ENCODE results near the gene ADK.

ADK gene

GRCh38 chr10:74361678-74362077 is 210.7 kb downstream of the ADK start:
- DNase-seq (ENCODE audit: low read depth) = no peak

DNA sequence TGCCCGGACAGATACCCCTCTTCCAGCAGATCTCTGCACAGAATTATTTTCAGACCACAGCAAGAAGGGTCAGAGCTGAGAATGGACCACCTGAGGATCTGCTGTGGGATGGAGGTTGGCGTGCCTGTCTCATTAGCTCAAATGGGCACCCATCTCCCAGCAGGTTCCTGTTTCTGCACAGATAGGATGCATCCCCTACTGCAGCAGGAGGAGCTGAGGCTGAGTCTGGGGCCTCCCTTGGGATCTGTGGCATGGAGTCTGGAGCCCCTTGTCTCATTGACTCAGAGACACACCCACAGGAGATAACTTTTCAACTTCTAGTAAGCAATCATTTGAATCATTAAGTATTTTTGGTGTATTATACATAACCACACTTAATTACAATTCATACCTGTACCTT is 212.7 kb downstream of the ADK start:
- DNase-seq (ENCODE audit: low read depth) = no peak

GRCh38 chr10:74365109-74365508 is 214.1 kb downstream of the ADK start:
- DNase-seq (ENCODE audit: low read depth) = no peak

- peak; percentile 53 for DNase-seq (ENCODE audit: low read depth)
Observed at GRCh38 chr10:74371696-74372095, 220.7 kb downstream of the ADK start.

- no peak for DNase-seq (ENCODE audit: low read depth)
Observed at GRCh38 chr10:74373059-74373458, 222.0 kb downstream of the ADK start.

GRCh38 chr10:74377476-74377875 is 226.5 kb downstream of the ADK start:
- DNase-seq (ENCODE audit: low read depth) = no peak

DNA sequence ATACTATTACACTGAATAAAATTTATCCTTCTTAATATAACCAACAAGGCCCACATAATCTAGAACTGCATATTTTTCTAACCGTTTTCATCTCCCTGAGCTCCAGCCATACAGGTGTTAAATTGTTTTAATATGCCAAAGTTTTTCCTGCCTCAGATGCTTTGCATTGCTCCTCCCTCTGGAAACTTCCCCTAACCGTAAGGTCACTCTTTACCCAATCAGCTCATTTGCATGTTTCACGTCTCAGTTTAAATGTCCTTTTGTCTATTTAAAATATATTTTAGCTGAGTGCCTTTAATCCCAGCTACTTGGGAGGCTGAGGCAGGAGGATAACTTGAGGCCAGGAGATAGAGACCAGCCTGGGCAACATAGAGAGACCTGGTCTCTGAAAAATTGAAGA is 228.5 kb downstream of the ADK start:
- DNase-seq (ENCODE audit: low read depth) = no peak

DNA sequence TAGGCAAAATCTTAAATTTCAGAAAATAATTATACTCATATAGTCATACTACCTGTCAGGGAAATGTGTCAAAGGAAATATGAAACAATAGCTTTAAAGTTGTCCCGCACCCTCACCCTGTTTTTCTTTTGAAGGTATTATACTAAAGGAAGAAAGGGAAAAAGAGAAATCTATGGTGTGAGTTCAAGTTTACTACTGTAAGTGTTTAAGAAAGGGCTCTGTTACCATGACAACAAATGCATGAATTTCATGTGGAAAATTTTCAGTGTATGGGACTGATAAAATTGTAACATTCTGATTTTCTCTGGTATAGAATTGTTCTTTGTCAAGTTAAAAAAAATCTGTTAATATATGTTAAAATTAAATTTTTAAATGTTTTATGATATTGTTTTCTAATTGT is 229.8 kb downstream of the ADK start:
- no peak for DNase-seq (ENCODE audit: low read depth)

- no peak for DNase-seq (ENCODE audit: low read depth)
Observed at GRCh38 chr10:74381291-74381853, 230.4 kb downstream of the ADK start.

GRCh38 chr10:74382663-74383062 is 231.6 kb downstream of the ADK start:
- no peak for DNase-seq (ENCODE audit: low read depth)

DNA sequence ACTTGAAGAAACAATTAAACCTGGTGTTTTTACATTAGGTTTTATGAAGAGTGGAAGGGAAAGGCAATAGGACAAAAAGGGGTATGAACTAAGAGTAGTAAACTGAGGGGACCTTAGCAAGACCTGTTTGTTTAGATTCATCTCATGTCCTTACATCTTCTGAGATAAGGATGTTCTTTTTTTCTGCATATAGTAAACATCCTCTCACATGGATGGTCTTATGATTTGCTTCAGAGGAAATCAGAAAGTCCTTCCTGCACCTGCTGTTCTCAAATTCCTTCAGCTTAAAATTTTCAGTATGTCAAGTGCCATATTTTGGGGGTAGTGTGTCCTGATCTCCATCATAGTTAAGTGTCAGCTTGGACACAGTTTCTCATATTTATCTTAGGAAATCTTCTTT is 232.6 kb downstream of the ADK start:
- no peak for DNase-seq (ENCODE audit: low read depth)

- no peak for DNase-seq (ENCODE audit: low read depth)
Observed at GRCh38 chr10:74384615-74385183, 233.7 kb downstream of the ADK start.

DNA sequence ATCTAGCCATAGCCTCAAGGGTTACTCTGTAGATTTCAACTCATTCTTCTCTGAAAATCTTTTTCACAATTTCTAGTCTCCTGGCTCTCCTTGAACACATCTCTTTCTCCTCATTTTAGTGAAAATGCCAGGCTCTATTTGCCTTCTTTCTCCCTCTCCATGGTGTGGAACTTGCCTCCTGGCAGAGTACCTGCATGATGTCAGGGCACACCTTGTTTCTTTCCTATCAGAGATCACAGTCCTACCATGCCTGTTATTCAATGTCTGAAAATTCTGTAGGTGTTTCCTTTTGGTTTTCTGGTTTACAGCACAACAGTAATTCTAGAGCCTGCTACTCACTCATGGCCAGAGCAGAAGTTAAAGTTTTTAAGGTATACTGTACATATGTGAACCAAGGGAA is 237.8 kb downstream of the ADK start:
- no peak for DNase-seq (ENCODE audit: low read depth)

DNA sequence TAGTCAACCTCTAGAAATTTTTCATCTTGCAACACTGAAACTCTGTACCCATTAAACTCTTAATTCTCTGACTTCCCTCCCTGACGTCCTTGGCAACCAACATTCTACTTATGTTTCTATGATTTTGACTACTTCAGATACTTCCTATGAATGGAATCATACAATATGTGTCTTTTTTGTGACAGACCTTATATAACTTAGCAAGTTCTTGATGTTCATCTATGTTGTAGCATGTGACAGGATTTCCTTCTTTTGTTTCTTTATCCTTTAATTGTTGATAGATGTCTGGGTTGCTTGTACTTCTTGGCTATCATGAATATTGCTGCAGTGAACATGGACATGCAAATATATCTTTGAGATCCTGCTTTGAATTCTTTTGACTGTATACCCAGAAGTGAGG is 240.8 kb downstream of the ADK start:
- DNase-seq (ENCODE audit: low read depth) = no peak

DNA sequence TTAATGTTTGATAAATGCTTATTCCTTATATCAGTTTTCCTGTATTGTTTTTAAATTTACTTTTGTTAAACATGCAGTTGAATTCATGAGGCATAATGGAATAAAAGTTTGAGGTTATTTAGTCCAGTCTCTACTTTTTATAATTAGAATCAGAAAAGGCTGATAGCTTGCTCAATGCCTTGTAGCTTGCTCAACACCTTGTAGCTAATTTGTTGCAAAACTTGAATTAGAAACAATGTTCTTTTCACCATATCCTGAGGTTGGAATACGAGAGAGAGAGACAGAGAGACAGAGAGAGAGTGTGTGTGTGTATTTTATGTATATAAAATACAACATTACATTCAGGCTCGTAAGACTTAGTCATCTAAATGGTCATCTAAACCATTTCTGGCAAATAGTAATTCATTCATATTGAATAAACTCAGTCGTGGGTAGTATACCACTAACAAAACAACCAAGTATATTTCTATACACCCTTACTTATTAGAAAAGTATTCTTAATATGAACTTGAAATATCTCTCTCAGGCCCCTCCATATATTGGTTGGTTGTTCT is 243.5 kb downstream of the ADK start:
- DNase-seq (ENCODE audit: low read depth) = no peak

DNA sequence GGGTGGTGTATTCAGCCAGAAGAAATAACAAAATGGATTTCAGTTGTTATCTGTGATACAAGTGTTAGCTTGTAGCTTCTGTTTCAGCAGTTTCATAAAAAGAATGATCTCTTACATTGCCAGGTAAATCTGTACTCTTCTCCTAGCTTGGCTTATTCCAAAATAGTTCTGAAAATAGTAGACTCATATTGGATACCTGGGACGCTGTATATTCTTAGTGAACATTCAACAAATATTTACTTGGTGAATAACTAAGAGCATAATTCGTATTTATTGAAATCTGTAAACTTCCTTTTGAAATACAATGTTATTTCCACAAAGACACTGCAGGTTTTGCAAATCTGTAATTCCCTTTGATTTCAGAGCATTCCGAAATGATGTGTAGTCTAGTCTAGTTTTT is 249.2 kb downstream of the ADK start:
- no peak for DNase-seq (ENCODE audit: low read depth)

DNA sequence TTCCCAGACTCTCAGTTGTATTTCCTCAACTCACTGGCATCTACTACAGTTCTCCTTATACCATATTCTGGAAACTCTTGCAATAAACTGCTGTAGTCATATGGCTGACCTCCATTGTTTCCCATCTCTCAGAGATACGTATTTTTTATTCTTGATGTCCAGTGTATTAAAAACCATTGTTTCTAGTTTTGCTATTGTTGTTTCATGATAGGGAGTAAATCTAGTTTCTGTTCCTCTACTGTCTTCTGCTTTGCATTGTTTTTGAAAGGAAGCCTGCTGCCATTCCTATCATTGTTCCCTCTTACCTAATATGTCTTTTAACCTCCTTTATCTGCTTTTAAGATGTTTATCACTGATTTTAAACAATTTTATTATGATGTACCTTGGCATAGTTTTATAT is 255.0 kb downstream of the ADK start:
- DNase-seq (ENCODE audit: low read depth) = no peak

DNA sequence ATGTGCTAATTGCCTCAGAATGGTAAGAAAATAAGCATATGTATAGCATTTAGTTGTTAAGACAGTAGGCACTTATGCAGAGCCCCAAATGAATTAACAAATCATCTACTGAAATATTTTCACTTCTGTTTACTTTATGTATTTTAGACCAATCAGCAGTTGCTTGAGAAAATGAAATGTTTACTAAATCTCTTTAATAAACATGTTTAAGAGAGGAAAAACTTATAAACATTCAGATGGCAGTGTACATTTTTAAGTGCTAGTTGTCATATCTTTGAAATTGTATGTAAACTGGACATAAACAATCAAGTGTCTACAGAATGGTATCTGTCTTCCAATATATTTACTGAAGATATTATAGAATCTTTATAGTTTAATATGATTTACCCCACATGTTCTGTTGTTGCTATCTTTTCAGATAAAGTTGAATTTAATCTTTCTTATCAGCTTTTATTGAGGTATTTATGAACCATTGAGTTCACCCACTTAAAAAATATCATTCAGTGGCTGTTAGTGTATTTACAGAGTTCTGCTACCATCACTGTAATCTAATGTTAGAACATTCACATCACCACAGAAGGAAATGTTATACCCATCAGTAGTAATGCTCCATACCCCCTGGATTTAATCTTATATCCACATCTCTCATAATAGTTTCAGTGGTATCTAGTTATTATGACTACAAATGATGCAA is 264.3 kb downstream of the ADK start:
- no peak for DNase-seq (ENCODE audit: low read depth)

- DNase-seq (ENCODE audit: low read depth) = no peak
Observed at GRCh38 chr10:74417397-74417796, 266.4 kb downstream of the ADK start.

DNA sequence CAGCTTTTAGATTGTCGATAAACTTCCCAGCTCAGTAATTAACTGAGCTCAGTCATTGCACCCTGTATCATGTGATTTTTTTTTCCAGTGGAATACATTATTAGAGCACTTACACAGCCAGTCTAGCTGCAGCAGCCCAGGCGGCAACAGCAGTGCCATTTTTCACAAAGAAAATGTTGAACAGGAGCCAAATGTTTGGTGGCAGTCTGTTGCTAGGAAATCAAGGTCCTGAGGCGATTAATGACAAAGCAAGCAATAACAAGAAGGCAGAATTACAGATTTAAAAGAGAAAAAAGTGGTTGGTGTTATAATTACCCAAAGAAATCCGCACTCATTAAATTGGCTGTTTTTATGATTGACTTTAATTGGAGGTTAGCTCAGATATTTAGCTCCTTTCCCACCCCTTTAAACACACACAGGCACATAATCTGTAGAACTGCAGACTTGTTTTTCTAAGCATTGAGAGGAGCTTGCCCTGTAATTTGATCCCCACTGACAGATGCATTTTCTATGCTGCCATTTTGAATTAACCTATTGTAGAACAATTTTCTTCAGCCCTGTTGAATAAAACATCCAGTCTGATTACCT is 267.4 kb downstream of the ADK start:
- DNase-seq (ENCODE audit: low read depth) = no peak

DNA sequence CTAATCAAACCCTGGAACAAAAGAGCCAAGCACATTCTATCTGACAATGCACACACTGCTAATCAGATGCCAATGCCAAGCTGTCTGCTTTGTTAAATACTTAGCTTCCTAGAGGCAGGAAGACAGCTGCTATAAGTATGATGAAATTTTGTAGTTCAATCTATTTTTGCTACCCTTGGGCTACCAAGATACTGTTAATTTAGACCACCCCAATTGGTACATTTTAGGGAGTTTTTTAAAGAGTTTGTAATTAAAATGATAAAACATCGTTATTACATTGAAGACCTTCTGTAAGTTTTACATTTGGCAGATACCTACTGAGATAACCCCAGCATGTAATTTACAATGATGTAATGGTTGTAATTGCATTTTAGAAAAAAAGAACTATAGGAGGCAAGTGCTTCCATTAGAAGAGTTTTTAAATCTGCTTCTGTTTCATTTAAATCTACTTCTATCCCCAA is 268.5 kb downstream of the ADK start:
- DNase-seq (ENCODE audit: low read depth) = no peak

GRCh38 chr10:74419958-74420375 is 268.9 kb downstream of the ADK start:
- DNase-seq (ENCODE audit: low read depth) = no peak

DNA sequence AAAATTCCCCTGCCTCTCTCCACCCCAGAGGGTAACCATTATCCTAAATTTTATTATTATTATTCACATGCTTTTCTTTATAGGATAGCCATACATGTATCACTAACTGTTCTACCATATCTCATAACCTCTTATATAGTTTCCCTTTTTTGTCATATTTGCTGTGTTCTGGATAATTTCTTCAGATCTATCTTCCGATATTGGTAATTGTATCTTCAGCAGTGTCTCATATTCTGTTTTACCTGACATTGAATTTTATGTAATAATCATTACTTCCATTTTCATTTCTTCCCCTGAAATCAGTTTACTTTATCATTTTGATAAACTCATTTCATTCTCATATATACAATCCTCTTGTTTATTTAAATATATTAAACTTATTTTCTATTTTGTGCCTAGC is 273.5 kb downstream of the ADK start:
- no peak for DNase-seq (ENCODE audit: low read depth)
